HCT116 (cell line): ENCODE results near the gene CST8. TPM values are rescaled to one million over a fixed set of nuclear protein-coding genes. Genes with fewer than 3 reads are reported as not detected.

Source experiments
- ATAC-seq: fragments of 200-7000 bp; cut with Tn5 transposase; 2 replicates; pipeline ENCODE4 v1.9.1; 2020; ENCODE audit warnings: mild to moderate bottlenecking, moderate library complexity
- BruUV-seq: library from RNA; stranded (reverse); fragments of 400-500 nt; replicated peaks from 2 replicates; lab custom pipeline; 2021; lab: Mats Ljungman, UMichigan
- CTCF ChIA-PET: fragments of 300-600 bp; sonication (Branson Sonifier 250); formaldehyde crosslinking; loops from one replicate; lab custom pipeline; 2021; ENCODE audit warnings: antibody characterized with exemption; lab: Charles Lee
- POLR2A ChIA-PET: fragments of 300-600, 350-600 bp; sonication (Branson Sonifier 250); formaldehyde crosslinking; loops from one replicate; lab custom pipeline; 2021; ENCODE audit warnings: antibody characterized with exemption; lab: Charles Lee
- RAD21 ChIA-PET, 2 experiments: fragments of 300-600 bp; sonication (Branson Sonifier 250); formaldehyde crosslinking; loops; one replicate each; lab custom pipeline; 2023; ENCODE audit warnings: low total read pairs in 2 of 2; ENCODE audit not compliant: uncharacterized antibody in 2 of 2, unreplicated experiment in 2 of 2, low non-redundant PET in 1 of 2; lab: Charles Lee
- DNase-seq: peaks from one replicate; pipeline ENCODE4 v3.0.0-alpha.2; 2010; ENCODE audit warnings: low read depth, low spot score
- H2AFZ ChIP-seq: fragments of 200-600 bp; shearing (Covaris generic), sonication (generic); 2 replicates; pipeline ENCODE4 v1.6.1; 2017; ENCODE audit warnings: low read depth, mixed run types, mixed read lengths, antibody characterized with exemption, low read length; ENCODE audit not compliant: poor library complexity, severe bottlenecking
- H3K27ac ChIP-seq: 2 replicates; pipeline ENCODE4 v1.5.1; 2012; ENCODE audit warnings: low read depth, low read length
- H3K27me3 ChIP-seq: fragments of 200-600 bp; sonication (generic); 2 replicates; pipeline ENCODE4 v1.6.1; 2016; ENCODE audit warnings: mixed run types, low read length, mixed read lengths; ENCODE audit not compliant: insufficient read depth
- H3K36me3 ChIP-seq, 2 experiments: fragments of 200-500 bp in 1 of 2; fragments of 200-600 bp in 1 of 2; sonication (Bioruptor generic) in 1 of 2; sonication (generic) in 1 of 2; 2 replicates each; pipeline versions ENCODE4 v1.5.1 to v1.6.1; 2014 to 2016; ENCODE audit warnings: low read length in 2 of 2, inconsistent platforms in 1 of 2, mixed read lengths in 1 of 2, mixed run types in 1 of 2; ENCODE audit not compliant: insufficient read depth in 2 of 2, control insufficient read depth in 1 of 2
- H3K4me1 ChIP-seq, 2 experiments: fragments of 200-600 bp in 1 of 2; sonication (generic) in 1 of 2; 2 replicates each; pipeline versions ENCODE4 v1.5.1 to v1.6.1; 2012 to 2017; ENCODE audit warnings: low read length in 2 of 2, inconsistent platforms in 1 of 2, mild to moderate bottlenecking in 1 of 2, mixed read lengths in 1 of 2, mixed run types in 1 of 2, moderate library complexity in 1 of 2; ENCODE audit not compliant: insufficient read depth in 2 of 2, control insufficient read depth in 1 of 2
- H3K4me2 ChIP-seq: fragments of 200-600 bp; sonication (generic); 2 replicates; pipeline ENCODE4 v1.6.1; 2017; ENCODE audit warnings: mixed run types, low read length, mixed read lengths
- H3K4me3 ChIP-seq, 2 experiments: fragments of 200-600 bp in 1 of 2; sonication (generic) in 1 of 2; replicated peaks in 1 of 2; 2 replicates each; pipeline ENCODE4 v1.5.1; 2011 to 2016; ENCODE audit warnings: low read length in 2 of 2, control low read depth in 1 of 2, low read depth in 1 of 2, mild to moderate bottlenecking in 1 of 2, mixed read lengths in 1 of 2, mixed run types in 1 of 2
- H3K79me2 ChIP-seq: fragments of 200-600 bp; sonication (generic); 2 replicates; pipeline ENCODE4 v1.6.1; 2017; ENCODE audit warnings: mild to moderate bottlenecking, mixed run types, low read length, moderate library complexity, mixed read lengths; ENCODE audit not compliant: insufficient read depth
- H3K9ac ChIP-seq: fragments of 200-600 bp; sonication (generic); 2 replicates; pipeline ENCODE4 v1.6.1; 2016; ENCODE audit warnings: low read length, mixed read lengths
- H3K9me2 ChIP-seq: fragments of 200-600 bp; sonication (generic), shearing (Covaris generic); 2 replicates; pipeline ENCODE4 v1.6.1; 2017; ENCODE audit warnings: mixed run types, mild to moderate bottlenecking, moderate library complexity; ENCODE audit not compliant: insufficient read depth
- H3K9me3 ChIP-seq, 2 experiments: fragments of 200-500 bp in 1 of 2; fragments of 200-600 bp in 1 of 2; sonication (Bioruptor generic) in 1 of 2; sonication (generic) in 1 of 2; 2 replicates each; pipeline ENCODE4 v1.6.1; 2014 to 2017; ENCODE audit warnings: low read length in 2 of 2, mixed read lengths in 2 of 2, inconsistent platforms in 1 of 2, low read depth in 1 of 2, mild to moderate bottlenecking in 1 of 2, mixed run types in 1 of 2, moderate library complexity in 1 of 2; ENCODE audit not compliant: control insufficient read depth in 1 of 2, insufficient read depth in 1 of 2
- H4K20me1 ChIP-seq: fragments of 200-600 bp; sonication (generic), shearing (Covaris generic); 2 replicates; pipeline ENCODE4 v1.6.1; 2017; ENCODE audit warnings: mixed run types, mild to moderate bottlenecking, moderate library complexity; ENCODE audit not compliant: insufficient read depth
- CEBPB ChIP-seq: IDR thresholded peaks from 2 replicates; pipeline ENCODE4 v1.6.1; 2012; ENCODE audit warnings: low read depth
- EGR1 ChIP-seq: IDR thresholded peaks from 2 replicates; pipeline ENCODE4 v1.6.1; 2012; ENCODE audit warnings: low read depth
- ELF1 ChIP-seq: IDR thresholded peaks from 2 replicates; pipeline ENCODE4 v1.6.1; 2012; ENCODE audit warnings: low read depth, borderline replicate concordance
- EZH2 ChIP-seq: fragments of 200-600 bp; sonication (generic); IDR thresholded peaks from 2 replicates; pipeline ENCODE4 v1.6.1; 2017; ENCODE audit warnings: antibody characterized with exemption, mixed run types
- FOSL1 ChIP-seq: IDR thresholded peaks from 2 replicates; pipeline ENCODE4 v1.6.1; 2012; ENCODE audit warnings: low read depth
- POLR2A ChIP-seq: IDR thresholded peaks from 2 replicates; pipeline ENCODE4 v1.7.0; 2011; ENCODE audit warnings: borderline replicate concordance; ENCODE audit not compliant: insufficient read depth, insufficient read length; ENCODE audit errors: extremely low read depth
- SIN3A ChIP-seq: IDR thresholded peaks from 2 replicates; pipeline ENCODE4 v1.6.1; 2012; ENCODE audit warnings: low read depth
- TCF7L2 ChIP-seq: IDR thresholded peaks from 2 replicates; pipeline ENCODE4 v1.7.0; 2011; ENCODE audit warnings: borderline replicate concordance, inconsistent platforms; ENCODE audit not compliant: insufficient read depth, insufficient read length; ENCODE audit errors: extremely low read depth
- intact Hi-C: fragments of 100-400 bp; cut with micrococcal nuclease; formaldehyde crosslinking; loops from 2 replicates; pipeline ENCODE4 v1.10.0; 2022
- total RNA-seq: library from RNA; stranded (reverse); gene quantifications from one replicate; pipeline ENCODE4 v1.2.1, GENCODE V29; 2021; ENCODE audit not compliant: unreplicated experiment
- TF ChIP-seq, protein P1 (sequence below): IDR thresholded peaks from 2 replicates; pipeline ENCODE4 v1.6.1; 2012; ENCODE audit warnings: low read depth
- TF ChIP-seq, protein P2 (sequence below): IDR thresholded peaks from 2 replicates; pipeline ENCODE4 v1.6.1; 2011; ENCODE audit warnings: mild to moderate bottlenecking, low read length, moderate library complexity; ENCODE audit not compliant: insufficient replicate concordance; ENCODE audit errors: extremely low read depth
- TF ChIP-seq, protein P3 (sequence below): IDR thresholded peaks from 2 replicates; pipeline ENCODE4 v1.6.1; 2012

CST8 gene
- total RNA-seq, 1 experiment from 2014 or later = not detected

DNA sequence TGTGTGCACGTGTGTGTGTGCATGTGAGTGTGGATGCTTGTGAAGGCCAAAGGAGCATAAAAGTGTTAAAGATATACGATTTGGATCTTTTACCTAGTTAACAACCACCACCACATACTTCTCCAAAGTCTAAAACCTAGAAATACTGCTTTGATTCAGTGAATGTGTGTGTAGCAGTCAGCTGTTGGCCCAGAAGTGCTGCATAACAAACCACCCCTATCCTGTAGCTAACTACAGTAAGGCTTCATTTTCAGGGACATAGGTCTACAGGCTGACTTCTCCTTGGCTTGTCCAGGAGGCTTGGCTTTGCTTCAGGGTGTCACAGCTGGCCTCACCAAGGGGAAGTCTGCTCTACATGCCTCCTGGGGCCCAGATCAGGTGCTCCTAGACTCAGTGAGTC, 2.4 kb upstream of the CST8 start:
- Histone ChIP-seq H4K20me1 (no peaks in the 10 kb centered on the region), H3K9ac (no peak overlapping the region), H3K27ac (no peak overlapping the region), H3K9me3 (no peaks in the 10 kb centered on the region), H3K27me3 (peaks cover under 1% of the 10 kb centered on the region; the same call in 1 of the 2 replicates), H3K9me2 (no peaks in the 10 kb centered on the region), H3K4me2 (no peak overlapping the region), H3K79me2 (no peaks in the 10 kb centered on the region), H2AFZ (no peak overlapping the region), H3K36me3 (no peaks in the 10 kb centered on the region), H3K4me3 (no peak overlapping the region), H3K4me1 (no peaks in the 10 kb centered on the region)
- intact Hi-C loops = no loop called here
- no peak for DNase-seq
- ChIA-PET CTCF (no interaction called here), POLR2A (no interaction called here), RAD21 (no interaction called here)
- no peak for TF ChIP-seq EZH2
- no peak for TF ChIP-seq SIN3A
- TF ChIP-seq, protein P1, sequence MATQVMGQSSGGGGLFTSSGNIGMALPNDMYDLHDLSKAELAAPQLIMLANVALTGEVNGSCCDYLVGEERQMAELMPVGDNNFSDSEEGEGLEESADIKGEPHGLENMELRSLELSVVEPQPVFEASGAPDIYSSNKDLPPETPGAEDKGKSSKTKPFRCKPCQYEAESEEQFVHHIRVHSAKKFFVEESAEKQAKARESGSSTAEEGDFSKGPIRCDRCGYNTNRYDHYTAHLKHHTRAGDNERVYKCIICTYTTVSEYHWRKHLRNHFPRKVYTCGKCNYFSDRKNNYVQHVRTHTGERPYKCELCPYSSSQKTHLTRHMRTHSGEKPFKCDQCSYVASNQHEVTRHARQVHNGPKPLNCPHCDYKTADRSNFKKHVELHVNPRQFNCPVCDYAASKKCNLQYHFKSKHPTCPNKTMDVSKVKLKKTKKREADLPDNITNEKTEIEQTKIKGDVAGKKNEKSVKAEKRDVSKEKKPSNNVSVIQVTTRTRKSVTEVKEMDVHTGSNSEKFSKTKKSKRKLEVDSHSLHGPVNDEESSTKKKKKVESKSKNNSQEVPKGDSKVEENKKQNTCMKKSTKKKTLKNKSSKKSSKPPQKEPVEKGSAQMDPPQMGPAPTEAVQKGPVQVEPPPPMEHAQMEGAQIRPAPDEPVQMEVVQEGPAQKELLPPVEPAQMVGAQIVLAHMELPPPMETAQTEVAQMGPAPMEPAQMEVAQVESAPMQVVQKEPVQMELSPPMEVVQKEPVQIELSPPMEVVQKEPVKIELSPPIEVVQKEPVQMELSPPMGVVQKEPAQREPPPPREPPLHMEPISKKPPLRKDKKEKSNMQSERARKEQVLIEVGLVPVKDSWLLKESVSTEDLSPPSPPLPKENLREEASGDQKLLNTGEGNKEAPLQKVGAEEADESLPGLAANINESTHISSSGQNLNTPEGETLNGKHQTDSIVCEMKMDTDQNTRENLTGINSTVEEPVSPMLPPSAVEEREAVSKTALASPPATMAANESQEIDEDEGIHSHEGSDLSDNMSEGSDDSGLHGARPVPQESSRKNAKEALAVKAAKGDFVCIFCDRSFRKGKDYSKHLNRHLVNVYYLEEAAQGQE = no peak
- TF ChIP-seq ELF1 = no peak
- no peak for TF ChIP-seq FOSL1
- no peak for TF ChIP-seq EGR1
- TF ChIP-seq POLR2A = no peak
- no peak for TF ChIP-seq TCF7L2
- TF ChIP-seq, protein P2, sequence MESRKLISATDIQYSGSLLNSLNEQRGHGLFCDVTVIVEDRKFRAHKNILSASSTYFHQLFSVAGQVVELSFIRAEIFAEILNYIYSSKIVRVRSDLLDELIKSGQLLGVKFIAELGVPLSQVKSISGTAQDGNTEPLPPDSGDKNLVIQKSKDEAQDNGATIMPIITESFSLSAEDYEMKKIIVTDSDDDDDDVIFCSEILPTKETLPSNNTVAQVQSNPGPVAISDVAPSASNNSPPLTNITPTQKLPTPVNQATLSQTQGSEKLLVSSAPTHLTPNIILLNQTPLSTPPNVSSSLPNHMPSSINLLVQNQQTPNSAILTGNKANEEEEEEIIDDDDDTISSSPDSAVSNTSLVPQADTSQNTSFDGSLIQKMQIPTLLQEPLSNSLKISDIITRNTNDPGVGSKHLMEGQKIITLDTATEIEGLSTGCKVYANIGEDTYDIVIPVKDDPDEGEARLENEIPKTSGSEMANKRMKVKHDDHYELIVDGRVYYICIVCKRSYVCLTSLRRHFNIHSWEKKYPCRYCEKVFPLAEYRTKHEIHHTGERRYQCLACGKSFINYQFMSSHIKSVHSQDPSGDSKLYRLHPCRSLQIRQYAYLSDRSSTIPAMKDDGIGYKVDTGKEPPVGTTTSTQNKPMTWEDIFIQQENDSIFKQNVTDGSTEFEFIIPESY = no peak
- no peak for TF ChIP-seq CEBPB
- TF ChIP-seq, protein P3, sequence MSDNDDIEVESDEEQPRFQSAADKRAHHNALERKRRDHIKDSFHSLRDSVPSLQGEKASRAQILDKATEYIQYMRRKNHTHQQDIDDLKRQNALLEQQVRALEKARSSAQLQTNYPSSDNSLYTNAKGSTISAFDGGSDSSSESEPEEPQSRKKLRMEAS = no peak
- no TSS peak for BruUV-seq
- no peak for ATAC-seq
